Hematopoietic multipotent progenitor cell treated with erythropoietin and hydrocortisone succinate and interleukin-3 and kit ligand, for 15 days (in vitro differentiated cells): Measurements from ENCODE around the gene TSPAN1.

Experiments used
- DNase-seq: peaks from one replicate; pipeline ENCODE4 v3.0.0-alpha.2; 2015; ENCODE audit warnings: low spot score

TSPAN1 gene, protein sequence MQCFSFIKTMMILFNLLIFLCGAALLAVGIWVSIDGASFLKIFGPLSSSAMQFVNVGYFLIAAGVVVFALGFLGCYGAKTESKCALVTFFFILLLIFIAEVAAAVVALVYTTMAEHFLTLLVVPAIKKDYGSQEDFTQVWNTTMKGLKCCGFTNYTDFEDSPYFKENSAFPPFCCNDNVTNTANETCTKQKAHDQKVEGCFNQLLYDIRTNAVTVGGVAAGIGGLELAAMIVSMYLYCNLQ

DNA sequence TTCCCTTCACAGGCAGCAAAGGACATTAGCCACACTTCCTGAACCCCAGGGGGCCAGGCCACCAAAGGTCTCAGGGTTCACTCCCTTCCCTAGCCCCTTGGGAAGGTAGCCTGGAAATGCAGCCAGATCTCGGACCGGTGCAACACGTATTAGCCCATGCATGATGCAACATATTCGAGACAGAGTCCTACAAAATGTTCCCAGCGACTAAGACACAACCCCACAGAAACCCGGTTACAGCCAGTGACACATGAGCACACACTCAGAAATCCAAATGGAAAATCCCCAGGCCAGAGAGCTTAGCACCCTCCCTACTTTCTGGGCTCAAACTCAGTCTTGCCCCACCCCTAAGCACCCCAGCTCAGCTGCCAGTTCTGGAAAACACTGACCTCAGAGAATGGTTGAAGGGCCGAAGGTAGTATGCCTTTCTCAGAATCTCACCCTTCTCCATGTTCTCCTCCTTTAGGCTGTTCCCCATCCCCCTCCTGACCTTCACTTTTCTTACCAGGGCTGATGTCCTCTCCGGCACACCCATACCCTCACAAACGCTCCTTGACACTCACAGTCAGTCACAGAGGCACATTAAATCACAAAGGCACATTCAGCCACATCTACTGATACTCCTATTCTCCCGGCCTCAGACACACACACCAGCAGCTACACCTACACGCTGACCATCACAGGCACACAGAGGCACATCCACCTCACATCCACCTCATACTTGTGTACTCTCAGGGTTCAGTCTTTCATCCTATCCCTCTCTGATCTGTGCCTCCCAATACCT lies at the start of gene TSPAN1:
TSPAN1 (plus strand) TSS at position 640 of the 784 bp plus-strand sequence. CDS start 6,021 bp downstream, outside the sequence.
- DNase-seq, result no peak

DNA sequence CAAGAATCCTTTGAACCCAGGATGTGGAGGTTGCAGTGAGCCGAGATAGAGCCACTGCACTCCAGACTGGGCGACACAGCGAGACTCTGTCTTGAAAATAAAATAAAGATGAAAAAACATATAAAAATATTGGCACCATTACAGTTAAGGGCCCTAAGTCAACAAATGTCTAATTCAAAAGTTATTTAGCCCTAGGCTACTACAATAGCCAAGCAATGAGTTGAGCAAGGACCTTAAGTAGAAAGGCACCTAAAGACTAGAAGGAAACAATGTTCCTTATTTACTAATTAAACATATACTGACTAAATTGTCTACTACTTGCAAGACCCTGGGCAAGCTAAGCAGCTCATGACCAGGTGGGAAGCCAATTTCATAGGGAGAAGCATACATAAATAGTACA lies 46.5 kb upstream of the TSPAN1 start:
- no peak for DNase-seq

DNA sequence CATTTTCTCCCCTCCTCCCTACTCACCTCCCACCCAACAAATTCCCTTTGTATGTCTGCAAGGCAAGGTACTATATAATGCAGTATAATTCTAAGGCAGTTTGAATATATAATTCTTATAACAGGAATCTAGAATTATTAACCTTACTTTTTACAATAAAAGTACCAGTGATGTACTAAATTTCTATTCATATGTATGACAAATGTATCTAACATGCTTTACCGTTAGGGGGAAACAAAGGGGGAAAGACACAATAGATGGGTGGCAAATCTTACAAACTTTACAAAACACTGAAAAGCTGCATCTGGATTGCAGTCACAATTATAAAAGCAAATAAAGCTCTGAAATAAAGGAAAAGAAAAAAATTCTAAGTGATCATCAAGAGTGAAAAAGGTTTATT lies 44.8 kb upstream of the TSPAN1 start:
- DNase-seq, result no peak

DNA sequence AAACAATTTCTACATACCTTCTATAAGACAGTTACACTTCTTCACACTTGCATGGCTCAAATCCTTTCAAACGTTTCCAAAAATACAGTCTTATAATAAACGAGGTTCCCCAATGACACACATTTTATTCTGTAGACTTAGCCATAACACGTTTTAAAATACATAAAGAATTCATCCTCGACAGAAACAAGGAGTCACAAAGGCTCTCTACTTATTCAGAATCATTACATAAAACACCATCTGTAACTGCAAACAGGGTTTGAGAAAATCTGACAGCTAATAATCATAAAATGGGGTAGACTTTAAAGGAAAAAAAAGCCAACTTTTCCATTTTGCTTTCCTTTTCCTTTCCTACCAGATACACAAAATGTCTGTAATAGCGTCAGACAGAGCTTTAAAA lies 44.3 kb upstream of the TSPAN1 start:
- DNase-seq, result no peak

DNA sequence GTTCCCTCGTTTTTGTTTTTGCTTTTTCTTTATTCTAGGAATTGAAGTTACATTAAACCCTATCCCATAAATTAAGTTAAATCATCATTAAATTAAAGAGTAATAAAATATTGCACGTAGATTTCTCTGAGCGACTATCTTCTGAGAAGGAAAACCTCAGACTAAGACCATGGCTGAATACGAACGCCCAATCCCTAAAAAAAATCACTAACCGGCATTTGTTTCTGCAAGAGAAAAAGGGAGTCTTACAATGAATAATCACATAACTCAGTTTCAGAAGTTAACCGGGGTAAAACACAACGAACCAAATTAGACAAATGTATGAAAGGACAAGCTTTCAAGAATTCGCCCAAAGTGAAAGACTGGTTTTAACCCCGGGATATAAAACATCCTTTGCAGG lies 43.8 kb upstream of the TSPAN1 start:
- DNase-seq, result no peak

DNA sequence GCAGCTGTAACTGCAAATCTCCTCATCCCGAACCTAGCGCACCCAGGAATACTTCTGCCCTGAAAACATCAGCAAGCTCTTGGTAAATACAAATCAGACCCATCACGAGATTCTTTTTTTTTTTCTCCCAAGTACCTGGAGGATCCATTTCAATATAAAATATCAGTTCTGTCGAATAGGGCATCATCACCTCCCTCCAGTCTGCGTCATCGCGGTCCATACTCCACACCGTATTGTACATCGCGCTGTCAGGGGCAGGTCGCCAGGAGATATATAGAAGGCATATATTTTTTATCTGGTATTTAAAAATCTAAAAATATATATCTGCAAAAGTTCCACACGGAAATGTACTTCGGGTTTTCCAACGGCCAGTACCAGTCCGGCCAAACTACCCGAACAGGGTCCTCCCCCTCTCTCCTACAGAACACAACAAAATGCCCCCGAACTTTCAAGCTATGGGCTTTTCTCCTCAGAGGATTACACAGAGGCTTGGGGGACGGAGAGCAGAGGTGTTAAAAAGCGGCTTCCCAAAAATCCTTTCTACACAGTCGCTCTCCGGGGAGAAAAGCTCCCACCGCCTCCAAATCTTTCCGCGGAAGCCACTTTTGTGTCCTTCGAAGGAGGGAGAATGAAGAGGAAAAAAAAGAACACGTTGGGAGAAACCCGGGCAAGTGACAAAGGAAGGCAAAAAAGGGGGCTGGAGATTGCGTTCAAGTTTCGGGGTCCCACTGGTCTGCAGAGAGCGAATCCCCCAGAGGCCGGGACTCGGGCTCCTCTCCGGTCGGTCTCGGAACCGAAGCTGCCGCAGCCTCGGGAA lies 43.0 kb upstream of the TSPAN1 start:
- peak; percentile 35 for DNase-seq

DNA sequence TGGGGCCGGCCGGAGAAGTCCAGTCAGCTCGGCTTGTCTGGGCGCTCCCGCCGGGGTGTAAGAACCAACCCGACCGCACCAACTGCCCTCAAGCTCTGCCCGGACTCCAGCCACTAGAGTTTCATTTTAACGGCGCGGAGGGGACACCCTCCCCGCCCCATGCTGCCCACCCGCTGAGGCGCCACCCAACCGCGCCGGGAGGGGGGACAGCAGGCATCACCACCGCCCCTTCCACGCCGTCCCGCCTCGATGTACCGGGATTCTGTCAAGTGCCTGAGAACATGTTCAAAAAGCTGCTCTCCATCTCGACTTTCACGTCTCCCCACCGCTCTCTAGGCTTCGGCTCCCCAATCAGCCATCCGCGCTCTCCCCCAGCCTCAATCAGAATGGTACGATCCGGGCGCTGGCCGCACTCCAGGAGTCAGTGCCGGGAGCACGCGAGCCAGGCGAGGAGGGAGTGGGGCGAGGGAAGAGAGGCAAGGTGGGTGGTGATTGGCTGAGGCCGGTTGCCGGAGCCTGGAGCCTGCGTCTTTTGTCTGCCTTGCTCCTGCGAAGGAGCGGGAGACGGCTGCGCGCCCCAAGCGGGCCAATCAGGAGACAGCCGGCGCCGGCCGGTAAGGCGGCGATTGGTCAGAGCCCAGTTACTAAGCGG lies 42.2 kb upstream of the TSPAN1 start, which contains the start of gene PIK3R3:
PIK3R3 (minus strand) TSS at position 101 of the 652 bp plus-strand sequence. CDS start 677 bp downstream, outside the sequence.
- peak; percentile 96 for DNase-seq

DNA sequence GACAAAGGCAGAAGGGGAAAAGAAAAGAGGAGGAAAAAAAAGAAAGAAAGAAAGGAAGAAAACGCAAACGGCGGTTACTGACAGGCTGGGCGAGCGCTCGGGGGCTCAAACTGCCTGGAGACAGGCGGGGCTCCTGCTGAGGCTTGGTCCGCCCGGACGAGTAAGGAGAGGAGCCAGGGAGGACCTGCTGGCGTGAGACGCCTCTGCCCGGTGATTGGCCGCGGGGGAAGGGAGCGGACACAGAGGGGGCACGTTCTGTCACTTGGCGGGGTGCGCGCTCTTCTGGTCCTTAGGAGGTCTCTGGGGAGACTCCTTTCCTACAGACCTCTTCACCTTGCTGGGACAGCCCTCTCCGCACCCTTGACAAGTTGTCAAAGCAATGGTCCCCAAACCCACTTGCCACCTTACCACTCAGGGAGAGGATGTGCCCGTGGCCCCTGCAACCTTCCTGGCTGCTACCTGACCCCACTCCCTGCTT lies 41.7 kb upstream of the TSPAN1 start:
- no peak for DNase-seq

DNA sequence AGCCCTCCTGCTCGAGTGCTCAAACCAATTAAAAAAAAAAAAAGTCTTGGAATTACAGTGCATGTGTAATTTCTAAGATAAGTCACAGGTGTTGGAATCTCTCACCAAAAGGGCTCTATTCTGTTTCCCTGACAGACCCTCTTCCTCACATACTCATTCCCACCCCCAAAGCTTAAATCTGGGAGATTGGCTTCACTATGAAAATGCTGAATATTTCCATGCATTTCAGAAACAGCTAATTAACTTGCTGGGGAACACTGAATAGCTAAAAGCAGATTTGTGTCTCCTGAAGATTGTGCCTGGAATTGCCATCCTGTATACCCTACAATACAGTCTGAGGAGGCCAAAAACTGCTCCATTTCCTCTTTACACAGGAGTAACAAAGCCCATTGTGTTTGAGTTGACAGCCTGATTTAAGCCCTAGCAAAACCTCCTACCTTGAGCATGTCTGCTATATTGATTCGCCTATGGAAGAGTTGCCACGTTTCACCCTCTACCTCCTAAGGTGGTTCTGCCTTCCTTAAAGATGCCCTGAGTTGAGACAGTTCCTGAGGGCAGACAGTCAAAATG lies 41.0 kb upstream of the TSPAN1 start:
- DNase-seq, result no peak

DNA sequence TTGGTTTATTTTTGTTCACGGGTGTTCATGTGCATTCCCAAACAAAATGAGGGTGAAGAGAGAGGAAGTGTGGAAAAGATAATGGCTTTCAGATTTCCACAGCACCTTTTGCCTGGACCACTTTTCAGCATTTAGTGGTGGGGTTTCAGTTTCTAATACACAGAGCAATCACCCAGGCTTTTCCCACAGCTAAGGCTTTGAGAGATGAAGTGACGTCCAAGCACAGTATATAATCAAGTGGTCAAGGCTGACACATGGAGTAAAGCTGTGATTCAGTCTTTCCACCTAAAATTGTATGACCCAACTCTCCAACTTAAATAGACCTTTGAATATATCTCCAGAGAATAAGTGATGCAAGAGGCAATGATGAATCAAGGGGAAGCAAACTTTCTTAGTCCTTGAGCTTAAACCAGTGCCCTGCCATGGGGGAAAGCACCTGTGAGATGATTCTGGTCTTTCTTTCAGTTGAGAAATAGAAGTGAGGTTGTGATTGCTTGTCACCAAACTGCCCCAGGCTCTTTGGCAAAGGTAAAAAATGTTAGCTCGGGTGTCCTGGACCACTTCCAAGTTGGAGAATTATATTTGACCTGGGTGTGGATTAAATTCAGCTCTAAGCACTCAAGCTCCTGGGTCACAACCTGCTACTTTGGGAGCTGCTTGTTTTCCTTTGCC lies 40.1 kb upstream of the TSPAN1 start:
- DNase-seq, result no peak

DNA sequence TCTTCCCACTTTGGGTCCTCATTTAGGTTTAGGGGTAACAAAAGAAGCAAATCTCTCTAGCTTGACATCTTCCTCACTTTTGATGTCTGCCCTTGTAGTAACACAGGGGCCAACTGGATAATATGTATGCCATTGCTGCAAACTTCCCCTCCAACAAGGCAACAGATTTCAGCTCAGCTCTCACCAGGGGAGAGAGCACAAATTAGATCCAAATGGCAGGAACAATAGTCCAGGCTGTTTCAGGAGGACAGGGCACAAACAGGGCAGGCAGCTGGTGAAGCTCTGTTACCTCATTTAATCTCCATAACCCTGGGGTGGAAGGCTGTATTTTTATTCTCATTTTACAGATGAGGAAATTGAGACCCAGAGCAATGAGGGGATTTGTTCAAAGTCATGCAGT lies 38.2 kb upstream of the TSPAN1 start:
- DNase-seq, result no peak

DNA sequence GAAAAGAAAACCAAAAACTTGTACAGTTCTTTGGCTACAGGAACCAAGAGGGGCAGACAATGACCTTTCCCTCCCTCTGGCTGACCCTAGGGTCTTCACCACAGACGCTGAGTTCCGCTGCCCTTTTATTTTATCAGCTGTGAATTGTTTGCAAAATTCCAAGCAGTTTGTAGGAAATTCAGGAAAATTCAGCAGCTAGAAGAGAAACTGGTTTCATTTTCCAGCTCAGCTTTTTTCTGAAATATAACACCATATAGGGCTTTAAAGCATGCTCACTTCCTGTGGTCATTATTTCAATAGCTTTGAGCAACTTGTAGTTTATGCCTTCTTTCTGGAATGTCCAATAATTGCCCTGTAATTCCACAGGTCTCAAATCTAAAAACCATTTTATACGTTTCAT lies 37.0 kb upstream of the TSPAN1 start:
- no peak for DNase-seq

DNA sequence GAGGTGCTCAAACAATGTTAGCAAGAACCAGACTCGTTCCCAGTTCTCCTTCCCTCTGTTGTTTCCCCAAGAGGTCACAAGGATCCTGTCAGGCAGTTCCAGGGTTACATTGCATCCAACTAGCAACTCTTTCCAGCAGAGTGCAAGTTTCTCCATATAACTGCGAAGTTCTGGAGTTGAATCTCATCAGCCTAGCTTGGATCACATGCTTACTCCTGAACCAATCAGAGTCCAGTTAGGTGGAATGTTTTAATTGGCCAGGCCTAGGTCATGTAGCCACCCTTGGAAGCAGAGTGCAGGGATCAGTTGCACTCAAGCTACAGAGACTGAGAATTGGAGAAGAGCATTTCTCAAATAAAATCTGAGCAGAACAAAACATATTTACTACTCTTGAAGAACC lies 26.6 kb upstream of the TSPAN1 start:
- DNase-seq, result no peak

DNA sequence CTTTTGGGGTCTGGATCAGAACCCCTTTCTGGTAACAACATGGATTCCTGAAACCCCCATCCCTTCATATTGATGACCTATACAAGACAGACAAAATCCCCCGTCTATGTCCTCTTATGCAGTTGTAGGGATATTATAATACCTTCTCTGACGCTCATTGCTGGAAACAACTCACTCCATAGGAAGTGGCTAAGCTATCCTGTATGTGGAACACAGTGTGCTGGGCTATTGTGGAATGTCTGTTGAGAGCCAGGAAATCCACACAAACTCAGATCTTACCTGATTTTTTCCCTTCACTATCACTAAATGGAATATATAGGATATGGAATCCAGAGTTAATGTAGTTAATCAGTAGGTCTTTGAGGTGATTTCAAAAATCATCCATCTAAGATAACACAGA lies 24.8 kb upstream of the TSPAN1 start:
- no peak for DNase-seq

DNA sequence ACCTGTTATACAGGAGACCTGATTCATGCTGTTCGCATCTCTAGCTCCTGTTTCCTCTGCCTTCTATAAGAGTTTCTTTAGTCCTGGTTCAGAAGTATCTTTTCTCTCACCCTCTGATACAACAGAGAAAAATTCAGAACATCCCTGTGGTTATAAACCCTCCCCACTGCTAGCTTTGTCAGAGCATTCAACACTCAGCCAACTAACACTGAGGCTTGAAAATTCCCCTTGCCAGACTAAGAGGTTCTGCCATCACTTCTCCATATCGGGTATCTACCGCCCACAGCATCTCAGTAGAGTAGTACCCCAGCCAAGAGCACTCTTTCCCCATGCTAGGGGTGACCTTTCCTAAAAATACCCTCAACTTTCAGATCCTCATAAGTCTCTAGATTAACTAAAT lies 22.9 kb upstream of the TSPAN1 start:
- DNase-seq, result no peak

DNA sequence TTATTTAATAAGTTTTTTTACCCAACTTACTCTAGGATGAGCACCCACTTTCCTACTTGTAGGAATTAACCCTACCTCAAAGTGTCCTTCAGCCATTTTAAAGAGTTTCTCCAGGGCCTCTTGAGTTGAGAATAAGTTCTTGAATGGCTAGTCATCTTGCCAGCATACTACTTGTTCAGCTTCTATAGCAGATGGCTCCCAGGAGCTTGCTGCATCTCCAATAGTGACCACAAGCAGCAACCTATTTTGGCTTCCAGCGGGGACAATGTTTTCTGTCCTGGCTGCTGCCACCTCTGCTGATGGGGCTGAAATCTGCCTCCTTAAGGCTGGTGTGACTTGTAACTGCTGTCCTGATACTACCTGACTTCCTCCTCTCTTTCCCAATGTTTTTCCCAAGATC lies 21.7 kb upstream of the TSPAN1 start:
- DNase-seq, result no peak

DNA sequence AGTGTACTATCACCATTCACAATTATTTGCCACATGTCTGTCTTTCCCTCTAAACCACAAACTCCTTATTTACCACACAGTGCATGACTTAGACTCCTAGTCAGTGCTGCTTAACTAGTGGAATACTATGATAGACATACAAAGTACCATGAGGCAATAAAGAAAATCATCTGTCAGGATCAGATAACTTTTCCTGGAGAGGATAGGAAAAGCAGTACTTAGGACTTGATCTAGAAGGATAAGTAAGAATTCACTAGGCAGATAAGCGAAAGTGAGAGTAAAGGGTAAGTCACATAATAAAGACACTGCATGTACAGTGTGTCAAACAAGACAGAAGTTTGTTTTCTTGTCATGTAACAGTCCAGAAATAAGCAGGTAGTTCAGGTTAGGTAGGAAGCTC lies 21.2 kb upstream of the TSPAN1 start:
- no peak for DNase-seq

DNA sequence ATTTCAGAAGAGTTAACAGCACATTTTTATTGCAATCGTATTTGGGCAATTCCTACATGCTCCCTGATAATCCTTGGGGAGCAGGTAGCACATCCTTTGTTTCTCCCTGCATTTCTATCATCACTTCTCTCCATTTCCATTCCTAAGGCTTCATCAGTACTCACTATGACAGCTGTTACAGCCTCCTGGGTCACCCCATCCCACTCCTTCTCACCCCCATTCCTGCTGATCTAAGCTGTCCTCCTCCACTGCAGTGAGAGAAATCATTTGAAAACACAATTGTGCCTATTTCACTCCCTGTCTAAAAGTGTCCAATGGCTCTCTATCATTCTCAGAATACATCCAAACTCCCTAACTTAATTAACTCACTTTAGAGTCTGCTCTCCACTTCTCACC lies 17.0 kb upstream of the TSPAN1 start:
- no peak for DNase-seq

DNA sequence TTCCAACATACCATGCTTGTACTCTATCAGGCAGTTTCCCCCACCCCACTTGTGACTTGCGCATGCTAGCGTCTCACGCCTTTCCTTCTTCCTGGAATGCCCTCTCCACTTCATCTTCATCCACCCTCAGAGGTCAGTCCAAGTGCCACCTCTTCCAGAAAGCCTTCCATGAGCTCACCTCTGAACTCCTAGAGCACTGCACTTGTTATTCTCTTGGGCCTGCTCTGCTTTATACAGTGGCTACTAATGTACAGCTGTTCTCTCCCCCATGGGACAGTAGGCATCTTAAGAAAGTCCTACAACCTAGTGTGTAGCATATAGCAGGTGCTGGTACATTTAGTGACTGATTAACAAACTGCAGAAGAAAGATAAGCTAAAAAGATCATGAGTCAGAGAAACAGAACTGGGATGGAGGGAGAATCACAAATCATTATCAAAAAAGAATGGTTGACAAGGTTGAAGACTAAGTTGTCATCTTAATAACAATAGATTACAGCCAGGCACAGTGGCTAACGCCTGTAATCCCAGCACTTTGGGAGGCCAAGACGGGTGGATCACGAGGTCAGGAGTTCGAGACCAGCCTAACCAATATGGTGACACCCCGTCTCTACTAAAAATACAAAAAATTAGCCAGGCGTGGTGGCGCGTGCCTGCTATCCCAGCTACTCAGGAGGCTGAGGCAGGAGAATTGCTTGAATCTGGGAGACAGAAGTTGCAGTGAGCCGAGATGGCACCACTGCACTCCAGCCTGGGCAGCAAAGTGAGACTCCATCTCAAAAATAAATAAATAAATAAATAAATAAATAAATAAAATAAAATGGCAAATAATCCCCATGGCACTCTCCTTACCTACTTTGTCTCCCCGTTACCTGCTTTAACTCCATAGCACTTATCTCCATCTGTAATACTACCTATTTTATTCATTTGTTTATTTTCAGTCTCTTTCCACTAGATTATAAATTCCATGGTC lies 16.3 kb upstream of the TSPAN1 start:
- DNase-seq, result peak; percentile 27

DNA sequence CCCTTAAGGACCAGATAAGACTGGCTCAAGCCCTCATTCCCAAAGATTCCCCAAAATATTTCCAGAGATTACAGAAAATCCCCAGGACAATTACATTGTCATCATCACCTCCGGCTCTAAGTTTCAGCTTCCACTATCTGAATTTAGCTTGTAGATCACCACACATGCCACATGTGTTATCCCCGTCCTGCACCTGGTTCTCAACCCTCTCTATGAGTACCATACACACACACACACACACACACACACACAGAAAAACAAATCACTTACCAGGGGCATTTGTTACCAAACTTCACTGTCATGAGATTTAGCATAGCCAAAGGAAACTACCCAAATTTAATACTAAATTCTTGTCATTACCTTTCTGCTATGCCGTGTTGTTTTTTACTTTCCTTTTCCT lies 15.4 kb upstream of the TSPAN1 start:
- DNase-seq, result no peak
